Measurements from ENCODE around the gene CHIC2.

Gene CHIC2

DNA sequence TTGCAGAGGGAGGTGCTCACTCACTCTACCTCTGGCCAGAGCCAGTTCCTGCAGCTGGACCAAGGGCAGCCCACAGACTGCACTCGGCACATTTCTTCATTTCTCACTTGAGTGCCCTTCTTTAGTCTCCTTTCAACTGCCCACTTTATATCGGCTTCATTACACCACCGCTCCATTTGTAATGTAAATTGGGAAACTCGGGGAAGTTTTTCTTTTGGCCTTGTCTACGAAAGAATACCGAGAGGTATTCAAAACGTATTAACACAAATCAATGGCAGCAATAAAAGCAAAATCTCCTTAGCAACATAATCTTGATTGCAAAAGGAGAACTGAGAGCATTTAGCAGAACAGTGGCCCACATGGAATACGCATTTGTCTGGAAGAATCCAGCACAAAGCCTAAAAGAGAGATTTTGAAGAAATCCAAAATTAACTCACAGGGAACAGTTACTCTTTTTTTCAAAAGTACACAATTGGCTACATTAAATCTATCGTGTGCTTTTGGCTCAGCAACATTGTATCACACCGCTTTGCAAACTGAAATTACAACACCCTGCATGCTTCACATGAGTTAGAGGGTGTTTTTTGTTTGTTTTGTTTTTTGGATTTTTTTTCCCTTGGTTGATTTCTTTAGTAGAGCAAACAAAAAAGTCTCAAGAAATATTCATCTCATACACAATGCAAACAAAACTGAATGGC lies 62.6 kb downstream of the CHIC2 start:
- DNase-seq (no peak), ATAC-seq (replicated peaks) (no peak)
- Mint-ChIP-seq H3K27ac (no peak overlapping the region), H3K4me3 (no peak overlapping the region), H3K9me3 (no peaks in the 10 kb centered on the region), H3K27me3 (no peaks in the 10 kb centered on the region), H3K36me3 (ENCODE audit: insufficient read depth) (peaks cover 27% of the 10 kb centered on the region), H3K4me1 (ENCODE audit: low read depth in 2 of 2) (peaks cover 3 to 8% of the 10 kb centered on the region in 2 donors)

- H3K36me3 Mint-ChIP-seq (ENCODE audit: insufficient read depth): peaks cover 11% of the 10 kb centered on the region
- peaks cover 0 to 3% of the 10 kb centered on the region in 2 donors for H3K4me1 Mint-ChIP-seq (ENCODE audit: low read depth in 2 of 2)
- no peak overlapping the region for H3K27ac Mint-ChIP-seq
- ATAC-seq (replicated peaks): no peak
- H3K9me3 Mint-ChIP-seq: no peaks in the 10 kb centered on the region
- no peak for DNase-seq
- no peaks in the 10 kb centered on the region for H3K27me3 Mint-ChIP-seq
- H3K4me3 Mint-ChIP-seq: no peak overlapping the region
Observed at GRCh38 chr4:53997898-53998297, 66.5 kb downstream of the CHIC2 start.

GRCh38 chr4:53994382-53995102 lies 69.9 kb downstream of the CHIC2 start:
- Mint-ChIP-seq H3K27ac (no peak overlapping the region), H3K36me3 (ENCODE audit: insufficient read depth) (peaks cover 7% of the 10 kb centered on the region), H3K4me1 (ENCODE audit: low read depth in 2 of 2) (peaks cover 0 to 4% of the 10 kb centered on the region in 2 donors), H3K9me3 (no peaks in the 10 kb centered on the region), H3K4me3 (no peak overlapping the region), H3K27me3 (no peaks in the 10 kb centered on the region)
- ATAC-seq (replicated peaks) (no peak), DNase-seq (no peak)

DNA sequence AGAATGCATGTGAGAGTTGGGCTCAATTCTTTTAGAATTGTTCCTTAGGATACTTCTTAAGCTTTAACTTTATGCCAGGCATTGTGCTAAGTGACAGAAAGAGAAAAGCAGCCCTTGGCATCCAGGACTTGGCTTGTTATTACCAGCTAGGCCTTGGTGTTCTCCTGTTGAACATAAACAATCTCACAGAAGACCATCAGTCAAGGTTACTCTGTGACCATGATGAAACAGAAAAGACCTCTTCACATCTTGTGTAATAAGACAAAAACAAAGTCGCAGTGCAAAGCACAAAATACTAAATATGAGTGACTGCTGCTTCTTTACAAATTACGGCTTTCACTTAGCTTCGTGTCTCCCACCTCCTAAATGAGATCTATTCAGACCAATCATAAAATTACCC lies 71.6 kb downstream of the CHIC2 start:
- Mint-ChIP-seq H3K9me3 (no peaks in the 10 kb centered on the region), H3K4me3 (no peak overlapping the region), H3K4me1 (ENCODE audit: low read depth in 2 of 2) (peaks cover 0 to 4% of the 10 kb centered on the region in 2 donors), H3K27ac (no peak overlapping the region), H3K36me3 (ENCODE audit: insufficient read depth) (peaks cover 4% of the 10 kb centered on the region), H3K27me3 (no peaks in the 10 kb centered on the region)
- DNase-seq: no peak
- no peak for ATAC-seq (replicated peaks)

GRCh38 chr4:53991821-53992220 lies 72.6 kb downstream of the CHIC2 start:
- DNase-seq (no peak), ATAC-seq (replicated peaks) (no peak)
- Mint-ChIP-seq H3K4me3 (no peak overlapping the region), H3K27ac (no peak overlapping the region), H3K27me3 (no peaks in the 10 kb centered on the region), H3K9me3 (no peaks in the 10 kb centered on the region), H3K4me1 (ENCODE audit: low read depth in 2 of 2) (peaks cover 0 to 4% of the 10 kb centered on the region in 2 donors), H3K36me3 (ENCODE audit: insufficient read depth) (peaks cover 4% of the 10 kb centered on the region)

- H3K4me3 Mint-ChIP-seq: no peak overlapping the region
- H3K9me3 Mint-ChIP-seq: no peaks in the 10 kb centered on the region
- H3K27me3 Mint-ChIP-seq: no peaks in the 10 kb centered on the region
- ATAC-seq (replicated peaks) (no peak), DNase-seq (no peak)
- H3K27ac Mint-ChIP-seq: no peak overlapping the region
- peaks cover 0 to 4% of the 10 kb centered on the region in 2 donors for H3K4me1 Mint-ChIP-seq (ENCODE audit: low read depth in 2 of 2)
- no peaks in the 10 kb centered on the region for H3K36me3 Mint-ChIP-seq (ENCODE audit: insufficient read depth)
Observed at GRCh38 chr4:53990641-53991040, 73.8 kb downstream of the CHIC2 start.

- no peaks in the 10 kb centered on the region for H3K36me3 Mint-ChIP-seq (ENCODE audit: insufficient read depth)
- DNase-seq (no peak), ATAC-seq (replicated peaks) (no peak)
- H3K27me3 Mint-ChIP-seq: no peaks in the 10 kb centered on the region
- H3K9me3 Mint-ChIP-seq: no peaks in the 10 kb centered on the region
- no peaks in the 10 kb centered on the region for H3K4me1 Mint-ChIP-seq (ENCODE audit: low read depth in 2 of 2)
- H3K27ac Mint-ChIP-seq: no peak overlapping the region
- no peak overlapping the region for H3K4me3 Mint-ChIP-seq
Observed at GRCh38 chr4:53987761-53988171, 76.6 kb downstream of the CHIC2 start.

DNA sequence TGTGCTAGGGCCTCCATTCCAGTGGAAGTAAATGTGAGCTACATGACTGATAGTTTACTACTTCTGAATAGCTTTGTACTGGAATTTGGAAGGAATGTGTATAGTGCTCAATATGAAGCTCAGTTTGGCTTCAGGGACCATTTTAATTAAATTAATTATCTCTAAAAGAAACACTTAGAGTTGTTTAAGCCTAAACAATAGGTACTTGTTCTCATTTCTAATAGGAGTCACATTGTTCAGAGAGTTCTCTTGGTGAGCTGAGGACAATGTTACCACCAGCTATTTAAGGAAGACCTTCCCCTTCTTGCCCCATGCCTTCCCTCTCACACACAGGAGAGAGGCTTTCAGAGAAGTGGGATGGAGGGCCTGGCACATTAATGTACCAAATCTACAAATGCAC lies 78.3 kb downstream of the CHIC2 start:
- no peak for DNase-seq
- H3K9me3 Mint-ChIP-seq: no peaks in the 10 kb centered on the region
- H3K27me3 Mint-ChIP-seq: no peaks in the 10 kb centered on the region
- no peak overlapping the region for H3K27ac Mint-ChIP-seq
- H3K4me1 Mint-ChIP-seq (ENCODE audit: low read depth in 2 of 2): no peaks in the 10 kb centered on the region
- H3K4me3 Mint-ChIP-seq: no peak overlapping the region
- no peaks in the 10 kb centered on the region for H3K36me3 Mint-ChIP-seq (ENCODE audit: insufficient read depth)
- ATAC-seq (replicated peaks): no peak

GRCh38 chr4:53981567-53981966 lies 82.8 kb downstream of the CHIC2 start:
- H3K27me3 Mint-ChIP-seq: no peaks in the 10 kb centered on the region
- no peak for DNase-seq
- no peaks in the 10 kb centered on the region for H3K36me3 Mint-ChIP-seq (ENCODE audit: insufficient read depth)
- ATAC-seq (replicated peaks): no peak
- H3K27ac Mint-ChIP-seq: no peak overlapping the region
- H3K9me3 Mint-ChIP-seq: no peaks in the 10 kb centered on the region
- no peak overlapping the region for H3K4me3 Mint-ChIP-seq
- H3K4me1 Mint-ChIP-seq (ENCODE audit: low read depth in 2 of 2): no peaks in the 10 kb centered on the region

- Mint-ChIP-seq H3K27ac (no peak overlapping the region), H3K9me3 (no peaks in the 10 kb centered on the region), H3K36me3 (ENCODE audit: insufficient read depth) (no peaks in the 10 kb centered on the region), H3K4me1 (ENCODE audit: low read depth in 2 of 2) (peaks cover 0 to 3% of the 10 kb centered on the region in 2 donors), H3K4me3 (no peak overlapping the region), H3K27me3 (no peaks in the 10 kb centered on the region)
- DNase-seq (no peak), ATAC-seq (replicated peaks) (no peak)
Observed at GRCh38 chr4:53981066-53981465, 83.3 kb downstream of the CHIC2 start.

DNA sequence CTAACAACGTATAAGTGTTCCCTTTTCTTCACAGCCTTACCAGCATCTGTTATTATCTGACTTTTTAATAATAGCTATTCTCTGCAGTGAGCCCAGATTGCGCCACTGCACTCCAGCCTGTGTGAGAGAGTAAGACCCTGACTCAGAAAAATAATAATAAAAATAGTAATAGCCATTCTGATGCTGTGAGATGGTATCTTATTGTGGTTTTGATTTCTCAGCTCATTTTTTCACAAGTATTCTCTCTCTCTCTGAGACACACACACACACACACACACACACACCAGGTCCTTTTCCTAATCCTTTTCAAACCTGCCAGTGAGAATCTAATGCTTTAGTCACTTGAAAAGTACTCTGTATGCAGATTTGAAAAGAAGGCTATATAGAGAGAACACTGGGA lies 89.8 kb downstream of the CHIC2 start:
- H3K4me1 Mint-ChIP-seq (ENCODE audit: low read depth in 2 of 2): peaks cover 0 to 4% of the 10 kb centered on the region in 2 donors
- ATAC-seq (replicated peaks): no peak
- H3K36me3 Mint-ChIP-seq (ENCODE audit: insufficient read depth): peaks cover 3% of the 10 kb centered on the region
- no peak for DNase-seq
- no peaks in the 10 kb centered on the region for H3K27me3 Mint-ChIP-seq
- H3K27ac Mint-ChIP-seq: no peak overlapping the region
- no peaks in the 10 kb centered on the region for H3K9me3 Mint-ChIP-seq
- no peak overlapping the region for H3K4me3 Mint-ChIP-seq

- H3K27me3 Mint-ChIP-seq: no peaks in the 10 kb centered on the region
- no peak overlapping the region for H3K27ac Mint-ChIP-seq
- ATAC-seq (replicated peaks) (no peak), DNase-seq (no peak)
- no peaks in the 10 kb centered on the region for H3K4me1 Mint-ChIP-seq (ENCODE audit: low read depth in 2 of 2)
- H3K36me3 Mint-ChIP-seq (ENCODE audit: insufficient read depth): peaks cover 3% of the 10 kb centered on the region
- no peak overlapping the region for H3K4me3 Mint-ChIP-seq
- no peaks in the 10 kb centered on the region for H3K9me3 Mint-ChIP-seq
Observed at GRCh38 chr4:53967986-53968385, 96.4 kb downstream of the CHIC2 start.

DNA sequence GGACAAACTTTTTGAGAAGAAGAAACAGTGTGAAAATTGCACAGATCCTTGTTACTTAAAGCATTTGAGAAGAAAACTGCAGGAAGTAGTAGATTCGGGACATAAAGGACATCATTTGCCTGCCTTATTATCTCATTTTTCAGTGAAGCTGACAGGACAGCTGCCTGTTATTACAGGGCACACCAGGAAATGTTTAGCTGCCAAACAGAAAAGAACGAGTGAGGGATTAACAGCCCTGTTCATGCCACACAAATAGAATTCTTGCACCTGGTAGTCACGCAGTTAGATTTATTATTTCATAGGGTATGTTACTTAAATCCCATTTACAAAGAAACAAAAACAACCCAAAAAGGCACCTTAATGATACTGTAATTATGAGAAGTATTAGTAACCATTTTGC lies 100.6 kb downstream of the CHIC2 start:
- H3K36me3 Mint-ChIP-seq (ENCODE audit: insufficient read depth): no peaks in the 10 kb centered on the region

DNA sequence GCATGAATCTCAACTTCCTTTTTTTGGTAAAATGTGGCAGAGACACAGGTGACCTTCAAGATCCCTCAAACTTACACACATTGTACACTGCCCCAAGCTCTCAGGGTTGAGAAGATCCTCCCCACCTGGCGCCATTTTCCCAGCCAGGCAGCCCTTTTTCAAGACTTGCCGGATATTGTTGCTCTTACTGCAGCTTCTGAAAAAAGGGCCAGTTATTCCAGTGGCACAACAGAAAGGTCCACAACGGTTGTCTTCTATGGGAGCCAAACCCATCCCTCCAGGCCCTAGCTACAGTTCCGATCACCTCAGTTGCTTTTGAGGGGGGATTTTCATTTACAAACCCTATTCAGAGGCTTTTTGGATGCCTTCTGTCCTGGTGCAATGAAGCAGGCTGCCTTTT lies 101.1 kb downstream of the CHIC2 start:
- Mint-ChIP-seq H3K4me1 (ENCODE audit: low read depth in 2 of 2) (no peaks in the 10 kb centered on the region), H3K4me3 (no peak overlapping the region), H3K27ac (no peak overlapping the region), H3K27me3 (no peaks in the 10 kb centered on the region), H3K9me3 (no peaks in the 10 kb centered on the region), H3K36me3 (ENCODE audit: insufficient read depth) (no peaks in the 10 kb centered on the region)
- DNase-seq: no peak
- ATAC-seq (replicated peaks): no peak

More for the DNA sequence above, 100.6 kb downstream of the CHIC2 start:
- Mint-ChIP-seq H3K4me3 (no peak overlapping the region), H3K27me3 (no peaks in the 10 kb centered on the region), H3K9me3 (no peaks in the 10 kb centered on the region), H3K27ac (no peak overlapping the region), H3K4me1 (ENCODE audit: low read depth in 2 of 2) (no peaks in the 10 kb centered on the region)
- ATAC-seq (replicated peaks) (no peak), DNase-seq (no peak)
